Measurements from ENCODE around the gene GREB1.

Gene GREB1

DNA sequence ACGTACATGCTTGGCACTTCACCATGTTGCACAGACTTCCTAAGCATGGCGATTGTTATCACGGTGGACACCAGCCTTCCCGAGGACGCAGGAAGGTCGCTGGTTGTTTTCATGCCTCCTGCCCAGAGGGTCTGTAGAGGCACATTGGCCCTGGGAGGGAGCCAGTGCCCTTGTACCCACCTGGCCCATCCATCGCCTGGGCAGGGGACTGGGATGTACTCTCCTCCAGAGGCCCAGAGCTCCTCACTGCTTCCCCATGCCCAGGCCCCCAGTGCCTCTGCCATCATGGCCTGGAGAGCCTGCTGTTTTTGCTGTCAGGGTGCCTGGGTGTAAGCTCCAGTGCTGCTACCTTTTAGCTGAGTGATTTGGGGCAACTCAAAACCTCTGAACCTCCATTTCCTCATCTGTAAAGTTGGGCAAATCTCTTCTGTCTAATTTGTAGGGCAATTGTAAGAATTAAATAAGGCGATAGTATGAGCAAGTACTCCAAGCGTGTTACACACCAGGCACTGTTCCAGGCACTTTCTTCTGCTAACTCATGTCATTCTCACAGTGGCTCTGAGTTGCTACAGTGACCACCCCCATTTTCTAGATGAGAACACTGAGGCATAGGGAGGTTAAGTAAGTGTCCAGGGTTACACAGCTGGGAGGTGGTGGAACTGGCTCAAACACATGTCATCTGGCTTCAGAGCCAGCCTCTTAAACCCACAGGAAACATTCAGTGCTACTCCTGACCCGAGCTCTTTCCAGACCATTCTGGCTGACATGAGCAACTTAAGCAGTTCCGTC is 45.3 kb downstream of the GREB1 start:
- in situ Hi-C loops (cut with MboI; ENCODE audit: low sequenced_read_pairs) = no loop called here

- in situ Hi-C loops (cut with MboI; ENCODE audit: low sequenced_read_pairs) = loop anchor here (5.0 to 10.0 kb wide), 2 partner anchors 103 to 445 kb away; a partner anchor contains a TSS
Measured at GRCh38 chr2:11579867-11580659, 46.2 kb downstream of the GREB1 start.

- in situ Hi-C loops (cut with MboI; ENCODE audit: low sequenced_read_pairs) = loop anchor here (5.0 to 10.0 kb wide), 2 partner anchors 103 to 446 kb away; a partner anchor contains a TSS
Measured at GRCh38 chr2:11580697-11581096, 46.9 kb downstream of the GREB1 start.

DNA sequence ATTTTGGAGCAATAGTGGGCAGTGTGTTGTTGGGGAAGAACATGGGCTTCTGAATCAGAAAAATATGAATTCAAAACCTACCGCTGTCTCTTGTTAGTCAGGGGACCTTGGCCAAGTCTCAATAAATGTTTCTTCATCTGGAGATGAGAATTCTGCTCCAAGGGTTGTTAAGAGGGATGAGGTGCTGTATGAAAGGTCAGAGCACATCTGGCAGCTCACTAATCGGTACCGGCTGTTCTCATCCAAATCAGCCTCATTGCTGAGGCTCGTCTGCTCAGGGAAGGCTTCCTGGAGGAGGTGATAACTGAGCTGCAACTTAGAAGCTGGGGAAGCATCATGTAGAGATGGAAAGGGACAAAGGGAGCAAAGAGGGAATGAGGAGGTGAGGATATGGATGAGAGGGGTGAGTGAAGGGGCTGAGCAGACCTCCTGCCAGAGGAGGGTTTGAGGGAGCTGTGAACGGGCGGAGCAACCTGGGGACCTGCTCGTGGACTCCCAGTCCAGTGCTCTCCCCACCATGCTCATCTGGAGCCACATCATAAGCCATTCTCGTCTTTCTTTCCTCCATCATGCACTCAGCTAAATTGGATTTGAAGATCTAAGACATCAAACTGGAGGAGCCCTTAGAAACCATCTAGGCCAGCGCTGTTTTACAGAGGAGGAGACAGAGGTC is 47.4 kb downstream of the GREB1 start:
- in situ Hi-C loops (cut with MboI; ENCODE audit: low sequenced_read_pairs) = loop anchor here (5.0 to 10.0 kb wide), 2 partner anchors 104 to 446 kb away; a partner anchor contains a TSS

DNA sequence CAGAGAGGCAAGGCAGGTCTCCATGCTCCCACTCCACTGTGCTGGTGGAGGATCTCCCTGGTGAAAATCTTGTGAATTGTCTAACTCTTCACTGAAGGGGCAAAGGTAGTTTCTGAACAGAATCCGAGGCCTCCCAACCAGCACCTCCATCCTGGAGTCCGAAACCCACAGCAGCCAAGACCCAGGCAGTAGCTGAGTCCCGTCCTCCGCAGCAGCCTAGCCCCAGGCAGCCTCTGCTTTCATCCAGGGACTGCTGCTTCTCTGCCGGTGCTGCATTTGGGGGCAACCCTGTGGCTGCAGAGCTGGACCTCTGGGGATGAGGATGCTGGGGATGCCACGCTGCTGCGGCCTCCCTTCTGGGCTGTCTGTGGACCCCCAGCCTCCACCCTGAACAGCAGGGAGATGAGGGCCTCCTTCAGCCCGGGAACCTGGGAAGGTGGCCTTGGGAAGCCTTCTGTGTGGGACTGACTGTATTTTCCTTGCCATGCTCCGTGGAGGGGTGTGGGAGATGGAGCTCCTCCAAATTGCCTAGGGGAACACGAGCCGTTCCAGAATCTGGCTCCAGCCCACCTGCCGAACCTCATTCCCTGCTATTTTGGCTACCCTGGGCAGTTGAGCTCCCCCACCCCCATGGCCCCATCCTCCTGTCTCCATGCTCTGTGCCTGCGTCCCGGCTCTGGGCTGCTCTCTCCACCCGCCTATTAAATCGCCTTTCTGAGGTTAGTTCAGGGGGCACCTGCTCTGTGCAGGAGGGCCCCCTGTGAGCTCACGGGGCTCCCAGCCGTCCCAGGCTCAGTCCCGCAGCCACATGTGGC is 48.2 kb downstream of the GREB1 start:
- in situ Hi-C loops (cut with MboI; ENCODE audit: low sequenced_read_pairs) = loop anchor here (5.0 to 10.0 kb wide), 2 partner anchors 105 to 447 kb away; a partner anchor contains a TSS

DNA sequence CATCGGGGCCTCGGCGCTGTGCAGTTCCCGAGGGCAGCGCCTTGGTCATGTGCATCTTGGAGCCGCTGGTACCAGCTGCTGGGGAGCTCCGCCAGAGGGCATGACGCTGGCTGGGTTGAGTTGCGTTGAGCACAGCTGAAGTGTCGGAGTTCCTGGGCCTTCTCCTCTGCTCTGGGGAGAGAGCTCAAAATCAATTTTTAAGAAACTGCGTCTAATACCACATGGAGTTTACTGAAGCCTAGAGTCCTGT is 48.7 kb downstream of the GREB1 start:
- in situ Hi-C loops (cut with MboI; ENCODE audit: low sequenced_read_pairs) = loop anchor here (5.0 to 10.0 kb wide), 2 partner anchors 105 to 448 kb away; a partner anchor contains a TSS

- in situ Hi-C loops (cut with MboI; ENCODE audit: low sequenced_read_pairs) = loop anchor here (5.0 to 10.0 kb wide), 2 partner anchors 106 to 448 kb away; a partner anchor contains a TSS
Measured at GRCh38 chr2:11582862-11583752, 49.3 kb downstream of the GREB1 start.

DNA sequence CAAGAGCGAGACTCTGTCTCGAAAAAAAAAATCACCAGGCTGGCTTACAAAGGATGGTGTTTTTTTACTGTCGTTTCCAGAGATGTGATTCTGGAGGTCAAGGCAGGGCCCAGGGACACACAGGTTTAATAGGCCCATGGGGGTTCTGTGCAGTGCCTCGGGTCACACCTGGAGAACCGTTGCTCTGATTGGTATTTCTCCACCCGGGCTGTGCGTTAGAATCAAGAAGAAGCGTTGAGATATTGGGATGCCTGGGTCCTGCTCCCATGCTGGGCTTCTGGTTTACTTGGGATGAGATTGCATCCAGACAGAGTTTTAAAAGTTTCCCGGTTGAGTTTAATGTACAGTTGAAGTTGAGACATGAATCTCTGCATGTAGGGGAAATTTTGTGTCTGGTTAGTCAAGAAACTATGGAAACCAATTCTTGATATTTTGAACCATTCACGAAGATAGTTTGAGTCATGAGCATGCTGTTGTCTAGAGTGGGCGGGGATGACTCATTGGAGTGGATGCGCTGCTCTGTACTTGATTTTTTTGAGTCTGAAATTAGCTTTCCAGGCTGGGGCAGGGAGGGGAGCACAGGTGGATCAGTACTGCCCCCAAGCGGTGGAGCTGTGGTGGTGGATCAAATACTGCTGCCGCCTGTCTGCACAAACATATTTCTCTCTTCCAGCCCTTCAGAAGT is 50.1 kb downstream of the GREB1 start:
- in situ Hi-C loops (cut with MboI; ENCODE audit: low sequenced_read_pairs) = loop anchor here (5.0 to 10.0 kb wide), 2 partner anchors 107 to 449 kb away; a partner anchor contains a TSS

GRCh38 chr2:11584525-11585056 is 50.7 kb downstream of the GREB1 start:
- in situ Hi-C loops (cut with MboI; ENCODE audit: low sequenced_read_pairs) = loop anchor here (5.0 to 10.0 kb wide), 2 partner anchors 107 to 450 kb away; a partner anchor contains a TSS

- in situ Hi-C loops (cut with MboI; ENCODE audit: low sequenced_read_pairs) = loop anchor here (10.0 kb wide), 1 partner anchor 450 kb away; a partner anchor contains a TSS
Measured at GRCh38 chr2:11585071-11585470, 51.2 kb downstream of the GREB1 start.

- in situ Hi-C loops (cut with MboI; ENCODE audit: low sequenced_read_pairs) = loop anchor here (10.0 kb wide), 1 partner anchor 454 kb away; a partner anchor contains a TSS
Measured at GRCh38 chr2:11588228-11589110, 54.6 kb downstream of the GREB1 start.

- in situ Hi-C loops (cut with MboI; ENCODE audit: low sequenced_read_pairs) = loop anchor here (10.0 kb wide), 1 partner anchor 455 kb away; a partner anchor contains a TSS
Measured at GRCh38 chr2:11589316-11589940, 55.6 kb downstream of the GREB1 start.

DNA sequence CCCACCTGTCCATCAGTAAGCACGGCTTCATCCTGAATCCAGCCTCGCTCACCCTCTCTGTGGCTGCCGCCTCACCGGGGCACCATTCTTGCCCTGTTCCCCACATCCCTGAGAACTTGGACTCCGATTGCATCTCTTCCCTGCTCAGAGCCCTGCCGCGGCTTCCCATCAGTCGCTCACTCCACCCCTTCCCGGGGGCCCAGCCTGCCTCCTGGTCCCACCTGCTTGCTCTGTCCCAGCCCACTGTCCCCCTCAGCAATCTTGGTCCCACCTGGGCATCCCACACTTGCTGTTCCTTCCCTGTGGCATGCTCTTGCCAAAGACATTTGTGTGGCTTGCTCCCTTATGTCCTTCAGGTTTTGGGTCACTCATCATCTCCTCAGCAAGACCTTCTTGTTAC is 56.3 kb downstream of the GREB1 start:
- in situ Hi-C loops (cut with MboI; ENCODE audit: low sequenced_read_pairs) = no loop called here

DNA sequence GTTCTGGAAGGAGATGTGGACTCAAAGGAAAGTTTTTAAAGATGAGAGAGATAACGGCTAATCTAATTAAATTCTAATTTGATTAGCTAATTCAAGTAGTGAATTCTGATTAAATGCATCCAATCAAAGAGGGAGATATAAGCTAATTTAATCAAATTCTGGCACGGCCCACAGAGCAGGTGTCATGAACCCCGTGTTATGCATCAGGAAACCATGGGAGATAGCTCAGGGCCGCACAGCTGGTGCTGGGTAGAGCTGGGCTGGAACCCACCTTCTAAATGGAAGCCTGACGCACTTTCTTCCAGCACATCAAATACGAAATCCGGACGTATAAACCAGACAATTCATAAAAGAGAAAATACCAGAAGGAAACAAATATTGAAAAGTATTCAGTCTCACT is 57.2 kb downstream of the GREB1 start:
- in situ Hi-C loops (cut with MboI; ENCODE audit: low sequenced_read_pairs) = no loop called here

GRCh38 chr2:11592671-11593574 is 59.1 kb downstream of the GREB1 start:
- in situ Hi-C loops (cut with MboI; ENCODE audit: low sequenced_read_pairs) = no loop called here

GRCh38 chr2:11596801-11597200 is 63.0 kb downstream of the GREB1 start:
- in situ Hi-C loops (cut with MboI; ENCODE audit: low sequenced_read_pairs) = no loop called here
